ENCODE measurements around the gene NUCB2.
A peak's percentile ranks its signal among the peaks of the same experiment; 100 is the strongest.

NUCB2 gene

GRCh38 chr11:17343907-17344306, 67.4 kb downstream of the NUCB2 start:
- no peak for DNase-seq

GRCh38 chr11:17347676-17348075, 71.1 kb downstream of the NUCB2 start:
- no peak for DNase-seq

- no peak for DNase-seq
Measured at GRCh38 chr11:17350455-17351171, 74.1 kb downstream of the NUCB2 start.

- no peak for DNase-seq
Measured at GRCh38 chr11:17351172-17351509, 74.6 kb downstream of the NUCB2 start.

- DNase-seq, result no peak
Measured at GRCh38 chr11:17351510-17352176, 75.1 kb downstream of the NUCB2 start, which contains the start of gene NCR3LG1. Gene NCR3LG1 (plus strand): TSS chr11:17351800. CDS start chr11:17351970, 170 bp downstream.

- DNase-seq, result peak; percentile 76
Measured at GRCh38 chr11:17352950-17353820, 76.6 kb downstream of the NUCB2 start.

- no peak for DNase-seq
Measured at GRCh38 chr11:17353821-17354600, 77.5 kb downstream of the NUCB2 start.

GRCh38 chr11:17354601-17354991, 78.1 kb downstream of the NUCB2 start:
- DNase-seq, result peak; percentile 41

- no peak for DNase-seq
Measured at GRCh38 chr11:17366495-17366894, 90.0 kb downstream of the NUCB2 start.

- DNase-seq, result no peak
Measured at GRCh38 chr11:17368551-17368950, 92.0 kb downstream of the NUCB2 start.

GRCh38 chr11:17369094-17369493, 92.6 kb downstream of the NUCB2 start:
- no peak for DNase-seq

- DNase-seq, result no peak
Measured at GRCh38 chr11:17369684-17370243, 93.2 kb downstream of the NUCB2 start.

- DNase-seq, result no peak
Measured at GRCh38 chr11:17371614-17372013, 95.1 kb downstream of the NUCB2 start.

GRCh38 chr11:17375547-17375946, 99.0 kb downstream of the NUCB2 start:
- DNase-seq, result no peak

GRCh38 chr11:17376493-17376892, 100.0 kb downstream of the NUCB2 start:
- no peak for DNase-seq

GRCh38 chr11:17378655-17379054, 102.1 kb downstream of the NUCB2 start:
- no peak for DNase-seq

- DNase-seq, result no peak
Measured at GRCh38 chr11:17379383-17380180, 103.0 kb downstream of the NUCB2 start.

- no peak for DNase-seq
Measured at GRCh38 chr11:17381156-17381555, 104.6 kb downstream of the NUCB2 start.
